Hepatic stellate cell (primary cell): ENCODE results near the gene KRT3.
"Not testable (repeated sequence)": the region's sequence is repeated elsewhere in the genome, so short reads cannot be mapped to it uniquely, and the experiment has no call there.

Experiments used
- DNase-seq: peaks from one replicate; pipeline ENCODE4 v3.0.0; 2011; ENCODE audit warnings: low spot score

The KRT3 gene

GRCh38 chr12:52760623-52761022 is 35.3 kb downstream of the KRT3 start:
- no peak for DNase-seq

- no peak for DNase-seq
Measured at GRCh38 chr12:52759695-52760094, 36.2 kb downstream of the KRT3 start.

GRCh38 chr12:52759218-52759617 is 36.7 kb downstream of the KRT3 start:
- no peak for DNase-seq

GRCh38 chr12:52757449-52758176 is 38.3 kb downstream of the KRT3 start:
- DNase-seq: no peak

GRCh38 chr12:52756281-52756960 is 39.5 kb downstream of the KRT3 start:
- DNase-seq: no peak

GRCh38 chr12:52755533-52755932 is 40.4 kb downstream of the KRT3 start:
- no peak for DNase-seq

- no peak for DNase-seq
Measured at GRCh38 chr12:52754135-52754534, 41.8 kb downstream of the KRT3 start.

GRCh38 chr12:52753283-52753682 is 42.6 kb downstream of the KRT3 start:
- DNase-seq: no peak

- DNase-seq: no peak
Measured at GRCh38 chr12:52752516-52752915, 43.4 kb downstream of the KRT3 start.

- DNase-seq: no peak
Measured at GRCh38 chr12:52751795-52752194, 44.1 kb downstream of the KRT3 start.

GRCh38 chr12:52750532-52750931 is 45.4 kb downstream of the KRT3 start:
- not testable (repeated sequence) for DNase-seq

- DNase-seq: no peak
Measured at GRCh38 chr12:52749827-52750226, 46.1 kb downstream of the KRT3 start.

GRCh38 chr12:52748578-52748977 is 47.3 kb downstream of the KRT3 start:
- no peak for DNase-seq

GRCh38 chr12:52745554-52745953 is 50.4 kb downstream of the KRT3 start:
- DNase-seq: no peak

- DNase-seq: no peak
Measured at GRCh38 chr12:52744493-52745156, 51.3 kb downstream of the KRT3 start.

- no peak for DNase-seq
Measured at GRCh38 chr12:52742822-52743457, 53.0 kb downstream of the KRT3 start.

- no peak for DNase-seq
Measured at GRCh38 chr12:52742196-52742580, 53.7 kb downstream of the KRT3 start.

GRCh38 chr12:52741375-52742195 is 54.3 kb downstream of the KRT3 start:
- peak; percentile 23 for DNase-seq

GRCh38 chr12:52740584-52740983 is 55.3 kb downstream of the KRT3 start:
- DNase-seq: no peak

GRCh38 chr12:52739963-52740362 is 56.0 kb downstream of the KRT3 start:
- no peak for DNase-seq
